Natural killer cell (primary cell): ENCODE measurements around the gene PRCP. TPM values are rescaled to one million over a fixed set of nuclear protein-coding genes. Genes with fewer than 3 reads are reported as not detected.
"Not testable (repeated sequence)": the region's sequence is repeated elsewhere in the genome, so short reads cannot be mapped to it uniquely, and the experiment has no call there.

Experiments used
- ATAC-seq, 3 donors: fragments of 150-1000 bp in 2 of 3; fragments of 200-7000 bp in 1 of 3; cut with Tn5 transposase; 1 replicate in 1 of 3; 2 replicates in 2 of 3; pipeline ENCODE4 v1.10.0; 2021; ENCODE audit warnings: mild to moderate bottlenecking in 2 of 3, moderate library complexity in 2 of 3
- DNase-seq, 2 donors: peaks; one replicate each; pipeline versions ENCODE4 v3.0.0 to v3.0.0-alpha.2; 2013 to 2021; ENCODE audit warnings: mixed read lengths in 1 of 2
- H3K27ac ChIP-seq: one replicate; pipeline ENCODE4 v1.5.1; 2013; ENCODE audit warnings: mild to moderate bottlenecking, low read length
- H3K27me3 ChIP-seq: one replicate; pipeline ENCODE4 v1.6.1; 2013; ENCODE audit warnings: low read length; ENCODE audit not compliant: control insufficient read depth, insufficient read depth
- H3K36me3 ChIP-seq: one replicate; pipeline ENCODE4 v1.6.1; 2013; ENCODE audit warnings: low read length; ENCODE audit not compliant: control insufficient read depth, insufficient read depth
- H3K4me1 ChIP-seq: one replicate; pipeline ENCODE4 v1.6.1; 2013; ENCODE audit warnings: low read length; ENCODE audit not compliant: control insufficient read depth, insufficient read depth
- H3K4me3 ChIP-seq: one replicate; pipeline ENCODE4 v1.5.1; 2013; ENCODE audit warnings: low read length
- H3K9me3 ChIP-seq: one replicate; pipeline ENCODE4 v1.6.1; 2013; ENCODE audit warnings: low read length; ENCODE audit not compliant: control insufficient read depth, insufficient read depth
- H3K27ac Mint-ChIP-seq, 2 donors: one replicate each; pipeline ENCODE4 v1.8.0; 2022; ENCODE audit warnings: mild to moderate bottlenecking in 2 of 2, mixed read lengths in 2 of 2, moderate library complexity in 1 of 2
- H3K27me3 Mint-ChIP-seq, 2 donors: one replicate each; pipeline ENCODE4 v1.8.0; 2022; ENCODE audit warnings: low read depth in 2 of 2, mixed read lengths in 2 of 2
- H3K36me3 Mint-ChIP-seq: one replicate; pipeline ENCODE4 v1.8.0; 2022; ENCODE audit warnings: mixed read lengths
- H3K4me1 Mint-ChIP-seq, 2 donors: one replicate each; pipeline ENCODE4 v1.8.0; 2022; ENCODE audit warnings: mixed read lengths in 2 of 2
- H3K4me3 Mint-ChIP-seq: one replicate; pipeline ENCODE4 v1.8.0; 2022; ENCODE audit warnings: mild to moderate bottlenecking, moderate library complexity, mixed read lengths
- H3K9me3 Mint-ChIP-seq, 2 donors: one replicate each; pipeline ENCODE4 v1.8.0; 2022; ENCODE audit warnings: mixed read lengths in 2 of 2
- WGBS: methylation state at CpG from one replicate; pipeline ENCODE4 v1.1.7; 2013; ENCODE audit warnings: missing lambda C conversion rate; ENCODE audit not compliant: insufficient coverage; 5-methylcytosine and 5-hydroxymethylcytosine counted together
- intact Hi-C: fragments of 100-400 bp; cut with micrococcal nuclease; formaldehyde crosslinking; loops from one replicate; pipeline ENCODE4 v1.14.2; 2022
- total RNA-seq, 4 donors: library from RNA; stranded (reverse); fragments of 120-200 nt in 1 of 4; gene quantifications; one replicate each; pipeline versions ENCODE4 v1.2.3 to v1.2.4, GENCODE V29; 2013 to 2022
- TF ChIP-seq, protein P1 (sequence below): fragments of 200-600 bp; IDR thresholded peaks from one replicate; pipeline ENCODE4 v1.8.0; 2022; ENCODE audit warnings: antibody characterized with exemption

PRCP gene
- total RNA-seq, 3 donors from 2014 or later (not counting 1 experiment from before 2014, with no cell fraction given) = 28.1 to 30.0 (median 30.0) TPM

- 89% methylated on average over 5 of the region's 5 CpGs for WGBS
- Mint-ChIP-seq H3K4me1 (peaks cover 22 to 29% of the 10 kb centered on the region in 2 donors), H3K9me3 (peaks cover 3 to 6% of the 10 kb centered on the region in 2 donors), H3K27ac (no peak overlapping the region), H3K4me3 (no peak overlapping the region), H3K36me3 (peaks cover 7% of the 10 kb centered on the region), H3K27me3 (no peaks in the 10 kb centered on the region)
- Histone ChIP-seq H3K36me3 (no peaks in the 10 kb centered on the region), H3K4me3 (no peak overlapping the region), H3K4me1 (peaks cover 3% of the 10 kb centered on the region), H3K9me3 (no peaks in the 10 kb centered on the region), H3K27ac (no peak overlapping the region), H3K27me3 (no peaks in the 10 kb centered on the region)
- DNase-seq (no peak), ATAC-seq (no peak)
- TF ChIP-seq, protein P1, sequence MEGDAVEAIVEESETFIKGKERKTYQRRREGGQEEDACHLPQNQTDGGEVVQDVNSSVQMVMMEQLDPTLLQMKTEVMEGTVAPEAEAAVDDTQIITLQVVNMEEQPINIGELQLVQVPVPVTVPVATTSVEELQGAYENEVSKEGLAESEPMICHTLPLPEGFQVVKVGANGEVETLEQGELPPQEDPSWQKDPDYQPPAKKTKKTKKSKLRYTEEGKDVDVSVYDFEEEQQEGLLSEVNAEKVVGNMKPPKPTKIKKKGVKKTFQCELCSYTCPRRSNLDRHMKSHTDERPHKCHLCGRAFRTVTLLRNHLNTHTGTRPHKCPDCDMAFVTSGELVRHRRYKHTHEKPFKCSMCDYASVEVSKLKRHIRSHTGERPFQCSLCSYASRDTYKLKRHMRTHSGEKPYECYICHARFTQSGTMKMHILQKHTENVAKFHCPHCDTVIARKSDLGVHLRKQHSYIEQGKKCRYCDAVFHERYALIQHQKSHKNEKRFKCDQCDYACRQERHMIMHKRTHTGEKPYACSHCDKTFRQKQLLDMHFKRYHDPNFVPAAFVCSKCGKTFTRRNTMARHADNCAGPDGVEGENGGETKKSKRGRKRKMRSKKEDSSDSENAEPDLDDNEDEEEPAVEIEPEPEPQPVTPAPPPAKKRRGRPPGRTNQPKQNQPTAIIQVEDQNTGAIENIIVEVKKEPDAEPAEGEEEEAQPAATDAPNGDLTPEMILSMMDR = no peak
- intact Hi-C loops = loop anchor here (5.0 kb wide), 1 partner anchor 48 kb away; no protein-coding TSS in a partner anchor
Observed at GRCh38 chr11:82924522-82925224, 24.4 kb upstream of the PRCP start.

- intact Hi-C loops, H3K9me3 ChIP-seq, H3K27me3 ChIP-seq, H3K27ac ChIP-seq, H3K4me3 ChIP-seq, H3K27me3 Mint-ChIP-seq, H3K36me3 ChIP-seq, H3K9me3 Mint-ChIP-seq, H3K4me3 Mint-ChIP-seq, H3K4me1 ChIP-seq, DNase-seq, ATAC-seq: not testable (repeated sequence)
- Mint-ChIP-seq H3K27ac (peak overlapping the region; percentile 67 to 90), H3K4me1 (peaks cover 33 to 40% of the 10 kb centered on the region in 2 donors), H3K36me3 (peaks cover 16% of the 10 kb centered on the region)
- 85% methylated on average over 8 of the region's 8 CpGs for WGBS
Observed at GRCh38 chr11:82922396-82923173, 22.4 kb upstream of the PRCP start.

GRCh38 chr11:82920227-82920626 is 20.0 kb upstream of the PRCP start:
- WGBS = 7% methylated on average over 2 of the region's 3 CpGs
- H3K4me1 ChIP-seq, H3K27me3 ChIP-seq, H3K27me3 Mint-ChIP-seq, H3K9me3 Mint-ChIP-seq, ATAC-seq, H3K4me3 ChIP-seq, H3K36me3 ChIP-seq, H3K9me3 ChIP-seq, intact Hi-C loops: not testable (repeated sequence)
- peaks cover 28 to 35% of the 10 kb centered on the region in 2 donors for H3K4me1 Mint-ChIP-seq
- peaks cover 16% of the 10 kb centered on the region for H3K36me3 Mint-ChIP-seq
- DNase-seq = peak in 1 of 2 donors; percentile 21
- peak overlapping the region; percentile 74 for H3K27ac ChIP-seq
- H3K27ac Mint-ChIP-seq = peak overlapping the region; percentile 89 to 90
- H3K4me3 Mint-ChIP-seq = peak overlapping the region; percentile 89

GRCh38 chr11:82919786-82920185 is 19.6 kb upstream of the PRCP start:
- peak overlapping the region; percentile 74 for H3K27ac ChIP-seq
- intact Hi-C loops, DNase-seq, ATAC-seq, H3K4me1 ChIP-seq, H3K9me3 ChIP-seq, H3K9me3 Mint-ChIP-seq, H3K36me3 ChIP-seq, H3K27me3 Mint-ChIP-seq, H3K27me3 ChIP-seq, H3K4me3 ChIP-seq: not testable (repeated sequence)
- H3K36me3 Mint-ChIP-seq = peaks cover 16% of the 10 kb centered on the region
- peak overlapping the region; percentile 89 for H3K4me3 Mint-ChIP-seq
- H3K27ac Mint-ChIP-seq = peak overlapping the region; percentile 89 to 90
- H3K4me1 Mint-ChIP-seq = peaks cover 28 to 35% of the 10 kb centered on the region in 2 donors
- WGBS = 74% methylated on average over 6 of the region's 10 CpGs
